ENCODE data around the gene ADM2. TPM values are rescaled to one million over a fixed set of nuclear protein-coding genes. Genes with fewer than 3 reads are reported as not detected.

The ADM2 gene
- total RNA-seq, 2 donors from 2014 or later = 2.6 to 6.7 TPM

- Mint-ChIP-seq H3K27ac (no peak overlapping the region), H3K27me3 (no peaks in the 10 kb centered on the region), H3K4me1 (ENCODE audit: low read depth in 2 of 2) (peaks cover 13 to 17% of the 10 kb centered on the region in 2 donors), H3K4me3 (no peak overlapping the region), H3K36me3 (peaks cover 13% of the 10 kb centered on the region), H3K9me3 (no peaks in the 10 kb centered on the region)
- no peak for ATAC-seq
- no peak for DNase-seq (ENCODE audit: low spot score)
Observed at GRCh38 chr22:50455201-50455600, 26.1 kb upstream of the ADM2 start.

DNA sequence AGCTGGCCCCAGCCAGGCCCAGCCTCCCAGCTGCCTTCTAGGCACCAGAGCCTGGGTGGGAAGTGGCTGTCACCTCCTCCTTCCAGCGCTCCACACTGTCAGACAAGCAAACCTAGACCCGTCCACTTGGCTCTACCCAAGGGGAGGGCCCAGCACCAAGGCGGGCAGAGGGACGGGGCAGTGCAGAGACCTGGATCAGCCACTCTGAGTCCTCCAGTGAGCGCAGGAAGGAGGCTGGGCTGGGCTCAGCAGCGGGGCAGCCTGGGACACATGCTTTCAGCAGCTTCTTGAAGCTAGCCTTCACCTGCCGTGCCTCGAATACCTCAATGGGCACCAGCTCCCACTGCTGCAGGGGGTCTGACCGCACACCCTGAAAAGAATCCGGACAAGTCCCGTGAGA, 25.3 kb upstream of the ADM2 start:
- H3K9me3 Mint-ChIP-seq = no peaks in the 10 kb centered on the region
- H3K4me3 Mint-ChIP-seq = no peak overlapping the region
- ATAC-seq = no peak
- peaks cover 13 to 17% of the 10 kb centered on the region in 2 donors for H3K4me1 Mint-ChIP-seq (ENCODE audit: low read depth in 2 of 2)
- no peak for DNase-seq (ENCODE audit: low spot score)
- no peak overlapping the region for H3K27ac Mint-ChIP-seq
- H3K36me3 Mint-ChIP-seq = peaks cover 13% of the 10 kb centered on the region
- no peaks in the 10 kb centered on the region for H3K27me3 Mint-ChIP-seq

DNA sequence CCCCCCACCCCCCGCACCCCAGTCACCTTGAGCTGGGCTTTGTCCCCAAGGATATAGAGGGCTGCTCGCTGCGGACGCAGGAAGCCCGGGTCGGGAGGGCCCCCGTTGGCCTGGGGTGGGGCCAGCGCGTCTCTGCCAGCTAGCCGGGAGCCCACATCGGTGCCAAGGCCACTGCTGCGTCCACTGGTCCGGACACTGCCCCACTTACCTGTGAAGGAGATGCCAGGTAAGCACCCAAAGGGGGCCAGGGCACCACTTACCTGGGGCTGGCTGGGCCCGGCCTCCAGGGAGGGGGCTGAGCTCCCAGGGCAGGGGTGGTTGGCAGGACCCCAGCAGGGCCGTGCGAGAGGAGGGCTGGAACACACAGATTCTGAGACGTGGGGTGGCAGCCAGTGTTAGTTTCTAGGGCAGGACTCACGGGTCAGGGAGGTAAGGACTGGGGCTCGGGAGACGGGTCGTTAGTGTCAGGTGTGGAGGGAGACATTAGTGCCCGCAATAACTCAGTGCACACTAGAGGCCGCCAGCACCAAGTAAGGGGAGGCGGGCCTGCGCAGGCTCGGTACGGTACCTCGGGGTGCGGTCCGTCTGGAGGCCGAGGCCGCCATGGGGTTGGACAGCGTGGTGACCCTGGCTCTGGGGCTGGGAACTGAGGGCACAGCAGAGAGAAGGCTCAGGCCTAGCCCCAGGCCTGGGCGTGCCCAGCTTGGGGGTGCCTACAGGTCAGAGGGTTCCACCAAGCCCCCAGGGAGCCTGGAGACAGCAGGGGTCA, 24.7 kb upstream of the ADM2 start:
- Mint-ChIP-seq H3K36me3 (peaks cover 6% of the 10 kb centered on the region), H3K9me3 (no peaks in the 10 kb centered on the region), H3K27me3 (no peaks in the 10 kb centered on the region), H3K4me3 (no peak overlapping the region), H3K27ac (peak overlapping the region in 1 of 2 donors; percentile 39), H3K4me1 (ENCODE audit: low read depth in 2 of 2) (peaks cover 8 to 12% of the 10 kb centered on the region in 2 donors)
- ATAC-seq = no peak
- no peak for DNase-seq (ENCODE audit: low spot score)

DNA sequence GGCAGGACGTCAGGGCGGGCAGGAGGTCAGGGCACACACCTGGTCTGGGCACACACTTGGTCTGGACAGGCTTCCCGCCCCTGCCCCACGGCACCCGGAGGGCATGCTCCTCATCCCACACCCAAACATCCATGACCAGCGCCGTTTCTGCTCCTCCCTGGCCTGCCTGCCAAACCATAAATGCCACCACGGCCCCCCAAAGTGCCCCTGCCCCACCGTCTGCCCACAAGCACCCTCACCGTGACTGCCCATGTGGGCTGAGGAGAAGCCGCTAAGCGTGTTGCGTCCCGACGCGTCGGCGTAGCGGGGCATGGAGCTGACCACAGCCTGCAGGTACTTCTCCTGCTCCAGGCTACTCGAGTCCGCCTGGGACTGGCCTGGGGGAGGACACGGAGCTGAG, 22.3 kb upstream of the ADM2 start:
- Mint-ChIP-seq H3K4me1 (ENCODE audit: low read depth in 2 of 2) (peaks cover 0 to 8% of the 10 kb centered on the region in 2 donors), H3K36me3 (no peaks in the 10 kb centered on the region), H3K27ac (no peak overlapping the region), H3K9me3 (no peaks in the 10 kb centered on the region), H3K27me3 (no peaks in the 10 kb centered on the region), H3K4me3 (no peak overlapping the region)
- DNase-seq (ENCODE audit: low spot score) = no peak
- no peak for ATAC-seq

- Mint-ChIP-seq H3K4me3 (no peak overlapping the region), H3K27me3 (no peaks in the 10 kb centered on the region), H3K36me3 (no peaks in the 10 kb centered on the region), H3K9me3 (no peaks in the 10 kb centered on the region), H3K4me1 (ENCODE audit: low read depth in 2 of 2) (peaks cover 0 to 8% of the 10 kb centered on the region in 2 donors), H3K27ac (no peak overlapping the region)
- DNase-seq (ENCODE audit: low spot score) = no peak
- ATAC-seq = no peak
Observed at GRCh38 chr22:50459496-50460140, 21.7 kb upstream of the ADM2 start.

- Mint-ChIP-seq H3K36me3 (no peaks in the 10 kb centered on the region), H3K27me3 (no peaks in the 10 kb centered on the region), H3K4me1 (ENCODE audit: low read depth in 2 of 2) (peaks cover 0 to 8% of the 10 kb centered on the region in 2 donors), H3K4me3 (no peak overlapping the region), H3K27ac (no peak overlapping the region), H3K9me3 (no peaks in the 10 kb centered on the region)
- ATAC-seq (no peak), DNase-seq (ENCODE audit: low spot score) (no peak)
Observed at GRCh38 chr22:50460938-50461337, 20.4 kb upstream of the ADM2 start.

GRCh38 chr22:50461536-50461935, 19.8 kb upstream of the ADM2 start:
- Mint-ChIP-seq H3K27ac (no peak overlapping the region), H3K4me1 (ENCODE audit: low read depth in 2 of 2) (peaks cover 0 to 9% of the 10 kb centered on the region in 2 donors), H3K9me3 (no peaks in the 10 kb centered on the region), H3K27me3 (no peaks in the 10 kb centered on the region), H3K36me3 (no peaks in the 10 kb centered on the region), H3K4me3 (no peak overlapping the region)
- DNase-seq (ENCODE audit: low spot score) (no peak), ATAC-seq (no peak)

- no peak for ATAC-seq
- no peaks in the 10 kb centered on the region for H3K36me3 Mint-ChIP-seq
- DNase-seq (ENCODE audit: low spot score) = no peak
- H3K27me3 Mint-ChIP-seq = no peaks in the 10 kb centered on the region
- H3K27ac Mint-ChIP-seq = no peak overlapping the region
- peaks cover 0 to 11% of the 10 kb centered on the region in 2 donors for H3K4me1 Mint-ChIP-seq (ENCODE audit: low read depth in 2 of 2)
- no peak overlapping the region for H3K4me3 Mint-ChIP-seq
- H3K9me3 Mint-ChIP-seq = no peaks in the 10 kb centered on the region
Observed at GRCh38 chr22:50461979-50462540, 19.3 kb upstream of the ADM2 start.

- no peak for ATAC-seq
- Mint-ChIP-seq H3K4me1 (ENCODE audit: low read depth in 2 of 2) (peaks cover 0 to 7% of the 10 kb centered on the region in 2 donors), H3K4me3 (no peak overlapping the region), H3K27me3 (no peaks in the 10 kb centered on the region), H3K27ac (no peak overlapping the region), H3K9me3 (no peaks in the 10 kb centered on the region), H3K36me3 (no peaks in the 10 kb centered on the region)
- DNase-seq (ENCODE audit: low spot score) = no peak
Observed at GRCh38 chr22:50463188-50463900, 18.0 kb upstream of the ADM2 start.

GRCh38 chr22:50464451-50464850, 16.9 kb upstream of the ADM2 start:
- ATAC-seq (no peak), DNase-seq (ENCODE audit: low spot score) (no peak)
- Mint-ChIP-seq H3K36me3 (no peaks in the 10 kb centered on the region), H3K27ac (no peak overlapping the region), H3K4me1 (ENCODE audit: low read depth in 2 of 2) (peaks cover 4 to 12% of the 10 kb centered on the region in 2 donors), H3K4me3 (no peak overlapping the region), H3K27me3 (no peaks in the 10 kb centered on the region), H3K9me3 (no peaks in the 10 kb centered on the region)

DNA sequence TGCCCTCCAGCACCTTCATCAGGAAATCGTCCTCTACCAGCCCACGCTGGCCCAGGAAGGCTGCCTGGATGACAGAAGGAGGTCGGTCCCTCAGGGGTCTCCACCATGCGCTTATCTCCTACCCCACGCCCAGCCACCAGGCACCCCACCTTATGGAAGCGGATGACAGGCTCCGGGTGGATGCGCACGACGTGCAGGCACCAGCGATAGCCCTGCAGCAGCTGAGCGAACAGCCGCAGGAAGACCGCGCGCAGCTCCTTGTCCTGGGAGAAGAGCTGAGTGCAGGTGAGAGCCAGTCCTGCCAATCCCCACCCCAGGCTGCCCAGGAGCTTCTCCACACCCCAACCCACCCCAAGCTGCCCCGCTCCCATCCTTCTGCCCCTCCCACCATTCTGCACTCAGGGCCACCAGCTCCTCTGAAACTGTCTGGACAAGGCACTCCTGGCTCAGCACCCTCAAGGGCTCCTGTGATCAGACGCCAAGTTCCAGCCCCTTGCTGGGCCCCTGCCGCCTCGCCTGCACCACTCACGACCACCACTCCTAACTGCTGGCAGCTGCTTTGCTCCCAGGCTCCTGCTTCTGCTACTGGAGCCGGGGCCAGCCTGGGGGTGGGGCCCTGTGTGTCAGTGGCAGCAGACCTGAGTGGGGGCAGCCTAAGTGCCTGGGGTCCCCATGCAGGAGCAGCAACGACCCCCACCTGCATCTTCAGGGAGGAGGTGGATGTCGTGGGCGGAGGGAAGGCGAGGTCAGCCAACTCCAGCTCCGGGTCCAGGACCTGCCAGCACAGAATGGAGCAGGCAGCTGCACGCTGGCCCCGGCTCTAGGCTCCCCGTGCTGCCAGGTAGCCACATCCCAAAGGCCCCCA, 16.0 kb upstream of the ADM2 start:
- H3K4me3 Mint-ChIP-seq = no peak overlapping the region
- DNase-seq (ENCODE audit: low spot score) (no peak), ATAC-seq (no peak)
- H3K36me3 Mint-ChIP-seq = no peaks in the 10 kb centered on the region
- H3K27ac Mint-ChIP-seq = no peak overlapping the region
- peaks cover 4 to 15% of the 10 kb centered on the region in 2 donors for H3K4me1 Mint-ChIP-seq (ENCODE audit: low read depth in 2 of 2)
- no peaks in the 10 kb centered on the region for H3K9me3 Mint-ChIP-seq
- H3K27me3 Mint-ChIP-seq = no peaks in the 10 kb centered on the region

- no peak overlapping the region for H3K4me3 Mint-ChIP-seq
- ATAC-seq (no peak), DNase-seq (ENCODE audit: low spot score) (no peak)
- no peaks in the 10 kb centered on the region for H3K9me3 Mint-ChIP-seq
- H3K4me1 Mint-ChIP-seq (ENCODE audit: low read depth in 2 of 2) = peaks cover 12 to 29% of the 10 kb centered on the region in 2 donors
- peak overlapping the region in 1 of 2 donors; percentile 50 for H3K27ac Mint-ChIP-seq
- no peaks in the 10 kb centered on the region for H3K27me3 Mint-ChIP-seq
- no peaks in the 10 kb centered on the region for H3K36me3 Mint-ChIP-seq
Observed at GRCh38 chr22:50467341-50467740, 14.0 kb upstream of the ADM2 start.

DNA sequence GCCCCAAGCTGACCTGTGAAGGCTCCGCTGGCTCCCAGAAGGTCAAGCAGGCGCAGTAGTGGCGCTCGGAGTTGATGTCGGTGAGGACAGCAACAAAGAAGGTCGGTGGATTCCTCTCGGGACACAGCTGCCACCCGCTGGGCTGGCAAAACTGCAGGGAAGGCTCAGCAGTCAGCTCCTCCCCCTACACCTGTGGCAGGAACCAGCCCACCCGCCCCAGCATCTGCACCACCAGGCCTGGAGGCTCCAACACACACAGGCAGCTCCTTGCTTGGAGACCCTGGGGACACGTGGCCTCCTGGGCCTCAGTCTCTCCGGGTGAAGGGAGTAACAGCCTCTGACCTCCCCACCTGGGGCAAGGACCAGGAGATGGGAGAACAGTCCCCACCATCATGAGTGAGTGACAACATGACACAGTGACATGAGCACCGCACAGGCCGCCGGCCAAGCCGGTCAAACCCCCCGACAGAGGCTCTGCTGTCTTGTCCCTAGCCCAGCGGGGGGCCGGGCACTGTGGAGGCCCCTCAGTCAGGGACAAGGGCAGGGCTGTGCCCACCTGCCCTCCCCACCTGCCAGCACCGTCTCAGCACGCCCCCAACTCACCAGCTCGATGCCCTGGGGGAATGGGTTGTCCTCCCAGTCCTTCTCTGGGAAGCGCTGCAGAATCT, 13.4 kb upstream of the ADM2 start:
- ATAC-seq (no peak), DNase-seq (ENCODE audit: low spot score) (no peak)
- H3K27ac Mint-ChIP-seq = peak overlapping the region in 1 of 2 donors; percentile 70
- no peaks in the 10 kb centered on the region for H3K27me3 Mint-ChIP-seq
- no peaks in the 10 kb centered on the region for H3K9me3 Mint-ChIP-seq
- no peaks in the 10 kb centered on the region for H3K36me3 Mint-ChIP-seq
- H3K4me1 Mint-ChIP-seq (ENCODE audit: low read depth in 2 of 2) = peaks cover 14 to 32% of the 10 kb centered on the region in 2 donors
- H3K4me3 Mint-ChIP-seq = no peak overlapping the region
